Thymus (tissue), 14 donors: ENCODE results near the gene NME2. TPM values are rescaled to one million over a fixed set of nuclear protein-coding genes. Genes with fewer than 3 reads are reported as not detected.

ENCODE experiments used
- DNase-seq, 9 donors: peaks; one replicate each; pipeline ENCODE4 v3.0.0-alpha.2; 2013; ENCODE audit warnings: low spot score in 9 of 9, low read depth in 6 of 9, missing footprints in 1 of 9
- H3K27ac ChIP-seq, 2 donors: one replicate each; pipeline ENCODE4 v1.5.1; 2013; ENCODE audit warnings: control low read depth in 1 of 2, low read depth in 1 of 2, low read length in 1 of 2, mild to moderate bottlenecking in 1 of 2, moderate library complexity in 1 of 2
- H3K27me3 ChIP-seq, 2 donors: one replicate each; pipeline ENCODE4 v1.5.1; 2013; ENCODE audit warnings: low read length in 1 of 2; ENCODE audit not compliant: control insufficient read depth in 2 of 2, insufficient read depth in 1 of 2
- H3K36me3 ChIP-seq, 2 donors: one replicate each; pipeline ENCODE4 v1.5.1; 2013; ENCODE audit warnings: low read length in 1 of 2, mild to moderate bottlenecking in 1 of 2, moderate library complexity in 1 of 2; ENCODE audit not compliant: control insufficient read depth in 2 of 2, insufficient read depth in 2 of 2
- H3K4me1 ChIP-seq, 2 donors: one replicate each; pipeline ENCODE4 v1.5.1; 2013; ENCODE audit warnings: low read length in 2 of 2; ENCODE audit not compliant: control insufficient read depth in 2 of 2, insufficient read depth in 2 of 2
- H3K4me3 ChIP-seq, 2 donors: one replicate each; pipeline ENCODE4 v1.5.1; 2013; ENCODE audit warnings: low read length in 2 of 2, control low read depth in 1 of 2, mild to moderate bottlenecking in 1 of 2
- H3K9me3 ChIP-seq, 2 donors: one replicate each; pipeline ENCODE4 v1.5.1; 2013; ENCODE audit warnings: low read length in 1 of 2, mild to moderate bottlenecking in 1 of 2; ENCODE audit not compliant: control insufficient read depth in 2 of 2, insufficient read depth in 1 of 2
- WGBS: extraction: QIAGEN DNeasy Blood & Tissue Kit; methylation state at CpG from one replicate; pipeline ENCODE4 v1.1.7; 2013; 5-methylcytosine and 5-hydroxymethylcytosine counted together
- long read RNA-seq, 10 donors: transcript quantifications; one replicate each; lab custom pipeline, GENCODE V29; 2026
- polyA plus RNA-seq: library from polyadenylated mRNA; stranded (reverse); fragments of 200-250 nt; gene quantifications from one replicate; pipeline ENCODE4 v1.2.3, GENCODE V29; 2013
- total RNA-seq: library from RNA; stranded (reverse); fragments of 120-200 nt; gene quantifications from one replicate; pipeline ENCODE4 v1.2.4, GENCODE V29; 2013
- donor health status: healthy.

Gene NME2
- total RNA-seq (392 TPM), polyA plus RNA-seq (382 TPM)
- long read RNA-seq, donor 1, transcript NME2-205 (5 exons, 826 nt) = major isoform, 16 of 23 reads
- long read RNA-seq, donor 1, partial matches to known transcripts = 0 of 23 reads
- long read RNA-seq, donor 1, other reads (novel, unspliced or antisense) = 0 of 23 reads
- long read RNA-seq, donor 2 = 0 reads
- long read RNA-seq, donor 3, transcript NME2-205 (5 exons, 826 nt) = major isoform, 296 of 435 reads
- long read RNA-seq, donor 3, transcript NME2-202 (4 exons, 866 nt) = minor isoform, 61 of 435 reads
- long read RNA-seq, donor 3, transcript NME2-208 (3 exons, 565 nt) = minor isoform, 13 of 435 reads
- long read RNA-seq, donor 3, transcript NME2-209 (2 exons, 789 nt) = minor isoform, 38 of 435 reads
- long read RNA-seq, donor 3, partial matches to known transcripts = 8 of 435 reads
- long read RNA-seq, donor 3, other reads (novel, unspliced or antisense) = 0 of 435 reads
- long read RNA-seq, donor 4, transcript NME2-205 (5 exons, 826 nt) = major isoform, 97 of 149 reads
- long read RNA-seq, donor 4, transcript NME2-202 (4 exons, 866 nt) = minor isoform, 21 of 149 reads
- long read RNA-seq, donor 4, transcript NME2-209 (2 exons, 789 nt) = minor isoform, 19 of 149 reads
- long read RNA-seq, donor 4, transcript NME2-208 (3 exons, 565 nt) = minor isoform, 5 of 149 reads
- long read RNA-seq, donor 4, partial matches to known transcripts = 0 of 149 reads
- long read RNA-seq, donor 4, other reads (novel, unspliced or antisense) = 5 of 149 reads
- long read RNA-seq, donor 5, transcript NME2-208 (3 exons, 565 nt) = minor isoform, 23 of 592 reads
- long read RNA-seq, donor 5, transcript NME2-205 (5 exons, 826 nt) = major isoform, 372 of 592 reads
- long read RNA-seq, donor 5, transcript NME2-202 (4 exons, 866 nt) = minor isoform, 80 of 592 reads
- long read RNA-seq, donor 5, transcript NME2-209 (2 exons, 789 nt) = minor isoform, 68 of 592 reads
- long read RNA-seq, donor 5, partial matches to known transcripts = 13 of 592 reads
- long read RNA-seq, donor 5, other reads (novel, unspliced or antisense) = 6 of 592 reads
- long read RNA-seq, donor 6, transcript NME2-204 (5 exons, 749 nt) = minor isoform, 6 of 232 reads
- long read RNA-seq, donor 6, transcript NME2-202 (4 exons, 866 nt) = minor isoform, 40 of 232 reads
- long read RNA-seq, donor 6, transcript NME2-209 (2 exons, 789 nt) = minor isoform, 17 of 232 reads
- long read RNA-seq, donor 6, transcript NME2-205 (5 exons, 826 nt) = major isoform, 156 of 232 reads
- long read RNA-seq, donor 6, partial matches to known transcripts = 5 of 232 reads
- long read RNA-seq, donor 6, other reads (novel, unspliced or antisense) = 0 of 232 reads
- long read RNA-seq, donor 7, transcript NME2-205 (5 exons, 826 nt) = major isoform, 153 of 221 reads
- long read RNA-seq, donor 7, transcript NME2-209 (2 exons, 789 nt) = minor isoform, 23 of 221 reads
- long read RNA-seq, donor 7, transcript NME2-202 (4 exons, 866 nt) = minor isoform, 27 of 221 reads
- long read RNA-seq, donor 7, partial matches to known transcripts = 5 of 221 reads
- long read RNA-seq, donor 7, other reads (novel, unspliced or antisense) = 0 of 221 reads
- long read RNA-seq, donor 8, transcript NME2-209 (2 exons, 789 nt) = minor isoform, 12 of 118 reads
- long read RNA-seq, donor 8, transcript NME2-202 (4 exons, 866 nt) = minor isoform, 15 of 118 reads
- long read RNA-seq, donor 8, transcript NME2-204 (5 exons, 749 nt) = minor isoform, 5 of 118 reads
- long read RNA-seq, donor 8, transcript NME2-205 (5 exons, 826 nt) = major isoform, 83 of 118 reads
- long read RNA-seq, donor 8, partial matches to known transcripts = 0 of 118 reads
- long read RNA-seq, donor 8, other reads (novel, unspliced or antisense) = 0 of 118 reads
- long read RNA-seq, donor 9, transcript NME2-202 (4 exons, 866 nt) = minor isoform, 17 of 135 reads
- long read RNA-seq, donor 9, transcript NME2-205 (5 exons, 826 nt) = major isoform, 94 of 135 reads
- long read RNA-seq, donor 9, transcript NME2-209 (2 exons, 789 nt) = minor isoform, 15 of 135 reads
- long read RNA-seq, donor 9, transcript NME2-201 (4 exons, 568 nt) = minor isoform, 5 of 135 reads
- long read RNA-seq, donor 9, partial matches to known transcripts = 0 of 135 reads
- long read RNA-seq, donor 9, other reads (novel, unspliced or antisense) = 0 of 135 reads
- long read RNA-seq, donor 10, transcript NME2-205 (5 exons, 826 nt) = major isoform, 122 of 181 reads
- long read RNA-seq, donor 10, transcript NME2-201 (4 exons, 568 nt) = minor isoform, 8 of 181 reads
- long read RNA-seq, donor 10, transcript NME2-202 (4 exons, 866 nt) = minor isoform, 30 of 181 reads
- long read RNA-seq, donor 10, transcript NME2-209 (2 exons, 789 nt) = minor isoform, 16 of 181 reads
- long read RNA-seq, donor 10, partial matches to known transcripts = 0 of 181 reads
- long read RNA-seq, donor 10, other reads (novel, unspliced or antisense) = 0 of 181 reads

GRCh38 chr17:51166198-51166986 is at the start of gene NME2:
Gene NME2, plus strand, starts transcription at chr17:51166411. Its CDS starts 420 bp downstream, at chr17:51166831.
- WGBS = under 1% methylated on average over 98 of the region's 98 CpGs
- H3K27me3 ChIP-seq = no peaks in the 10 kb centered on the region
- H3K36me3 ChIP-seq = peaks cover 13 to 33% of the 10 kb centered on the region in 2 donors
- peak within 1 kb of the TSS; percentile 67 to 89 for H3K27ac ChIP-seq
- H3K4me3 ChIP-seq = peak within 1 kb of the TSS; percentile 78 to 80
- H3K9me3 ChIP-seq = no peaks in the 10 kb centered on the region
- H3K4me1 ChIP-seq = peaks cover 0 to 18% of the 10 kb centered on the region in 2 donors
- DNase-seq = peak in 8 of 9 donors; percentile 9 to 66 (median 48)

GRCh38 chr17:51118330-51119195 is 47.6 kb upstream of the NME2 start:
- peaks cover 19 to 27% of the 10 kb centered on the region in 2 donors for H3K4me1 ChIP-seq
- 70% methylated on average over 14 of the region's 14 CpGs for WGBS

GRCh38 chr17:51119415-51120356 is 46.5 kb upstream of the NME2 start:
- Histone ChIP-seq H3K9me3 (no peaks in the 10 kb centered on the region), H3K36me3 (no peaks in the 10 kb centered on the region), H3K27me3 (no peaks in the 10 kb centered on the region), H3K4me1 (peaks cover 19 to 27% of the 10 kb centered on the region in 2 donors), H3K4me3 (peak overlapping the region; percentile 91 to 100), H3K27ac (peak overlapping the region; percentile 95)
- WGBS = 2% methylated on average over 49 of the region's 49 CpGs
- DNase-seq = peak in 7 of 9 donors; percentile 17 to 66 (median 37)

More at GRCh38 chr17:51118330-51119195, 47.6 kb upstream of the NME2 start:
- H3K27ac ChIP-seq = no peak overlapping the region
- peak overlapping the region; percentile 91 to 100 for H3K4me3 ChIP-seq
- H3K9me3 ChIP-seq = no peaks in the 10 kb centered on the region
- DNase-seq = no peak
- no peaks in the 10 kb centered on the region for H3K36me3 ChIP-seq
- no peaks in the 10 kb centered on the region for H3K27me3 ChIP-seq

GRCh38 chr17:51120357-51120738 is 45.9 kb upstream of the NME2 start:
- H3K36me3 ChIP-seq = no peaks in the 10 kb centered on the region
- WGBS = under 1% methylated on average over 42 of the region's 42 CpGs
- peaks cover 19 to 27% of the 10 kb centered on the region in 2 donors for H3K4me1 ChIP-seq
- peak in 6 of 9 donors; percentile 8 to 59 (median 47) for DNase-seq
- peak overlapping the region; percentile 95 for H3K27ac ChIP-seq
- peak overlapping the region; percentile 91 to 100 for H3K4me3 ChIP-seq
- no peaks in the 10 kb centered on the region for H3K9me3 ChIP-seq
- no peaks in the 10 kb centered on the region for H3K27me3 ChIP-seq

GRCh38 chr17:51120739-51121619 is 45.2 kb upstream of the NME2 start, which contains the start of gene SPAG9:
Gene SPAG9, minus strand, starts transcription at chr17:51120868. Its CDS starts 212 bp downstream, at chr17:51120656.
- peak within 1 kb of the TSS; percentile 95 for H3K27ac ChIP-seq
- H3K4me1 ChIP-seq = peaks cover 19 to 27% of the 10 kb centered on the region in 2 donors
- H3K36me3 ChIP-seq = no peaks in the 10 kb centered on the region
- DNase-seq = peak; percentile 74 to 94 (median 82)
- under 1% methylated on average over 68 of the region's 68 CpGs for WGBS
- no peaks in the 10 kb centered on the region for H3K9me3 ChIP-seq
- peak within 1 kb of the TSS; percentile 91 to 100 for H3K4me3 ChIP-seq
- no peaks in the 10 kb centered on the region for H3K27me3 ChIP-seq
